DMS153 treated with DMSO at 0.1 percent for 48 hours (cell line): ENCODE measurements around the gene WDR33.
"Not testable (repeated sequence)": the region's sequence is repeated elsewhere in the genome, so short reads cannot be mapped to it uniquely, and the experiment has no call there.

Experiments
- DNase-seq: peaks from one replicate; lab custom pipeline; 2025; ENCODE audit not compliant: unreplicated experiment; lab: John Stamatoyannopoulos, UW

WDR33 gene

DNA sequence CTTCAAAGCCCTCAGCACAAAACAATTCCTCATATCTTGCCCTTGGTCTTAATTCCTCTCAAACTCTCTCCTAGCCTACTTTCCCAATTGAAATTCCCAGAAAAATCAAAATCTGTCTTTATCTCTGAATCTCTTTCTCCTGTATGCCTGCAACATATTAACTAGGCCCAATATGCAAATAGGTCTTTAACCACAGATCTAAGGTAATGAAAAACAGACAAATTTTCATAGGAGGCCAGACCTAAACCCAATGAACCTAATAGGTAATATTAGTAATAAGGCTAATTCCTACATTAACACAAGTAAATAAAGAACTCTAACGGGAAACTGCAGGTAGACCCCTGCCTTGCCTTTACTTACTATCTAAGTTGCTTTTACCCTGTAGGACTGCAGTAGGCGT is 41.4 kb downstream of the WDR33 start:
- DNase-seq, result no peak

DNA sequence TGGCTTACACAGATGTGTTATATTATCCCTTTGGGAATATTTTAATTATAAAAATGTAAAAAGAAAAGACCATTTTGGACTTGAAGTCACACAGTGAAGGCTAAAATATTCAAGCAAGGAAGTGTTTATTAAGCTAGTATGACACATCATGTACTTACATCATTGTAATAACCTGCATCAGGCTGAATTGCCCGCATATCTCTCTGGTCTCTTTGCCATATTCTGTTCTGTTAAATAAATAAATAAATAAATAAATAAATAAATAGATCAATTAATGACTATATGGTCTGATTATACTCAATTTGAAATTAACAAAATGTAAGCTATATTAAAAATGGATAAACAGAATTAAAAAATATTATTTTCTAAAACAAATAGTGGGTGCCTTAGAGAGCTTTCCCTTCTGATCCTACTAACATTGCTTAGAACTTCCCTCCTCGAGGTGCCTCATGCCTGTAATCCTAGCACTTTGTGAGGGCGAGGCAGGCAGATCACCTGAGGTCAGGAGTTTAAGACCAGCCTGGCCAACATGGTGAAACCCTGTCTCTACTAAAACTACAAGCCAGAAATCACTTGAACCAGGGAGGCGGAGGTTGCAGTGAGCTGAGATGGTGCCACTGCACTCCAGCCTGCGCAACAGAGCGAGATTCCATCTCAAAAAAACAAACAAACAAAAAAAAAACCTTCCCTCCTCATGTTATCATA is 42.0 kb downstream of the WDR33 start:
- DNase-seq, result no peak

DNA sequence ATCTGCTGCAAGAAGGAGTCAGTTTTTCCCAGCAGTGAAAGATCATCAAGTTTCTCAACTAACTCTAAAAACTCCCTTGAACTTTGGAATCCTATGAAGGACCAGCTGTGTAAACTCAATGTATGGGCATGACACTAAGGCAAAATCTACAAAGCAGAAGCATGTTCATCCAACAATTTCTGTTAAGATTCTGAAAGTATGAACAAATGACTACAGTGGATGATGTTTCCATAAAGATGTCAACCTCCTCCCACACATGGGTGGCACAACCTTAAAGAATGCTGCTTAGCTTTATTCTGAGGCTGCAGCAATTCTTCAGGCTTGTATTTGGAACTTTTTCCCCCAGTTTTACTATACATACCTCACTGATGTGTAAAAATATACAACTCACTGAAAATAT is 47.2 kb downstream of the WDR33 start:
- DNase-seq, result no peak

DNA sequence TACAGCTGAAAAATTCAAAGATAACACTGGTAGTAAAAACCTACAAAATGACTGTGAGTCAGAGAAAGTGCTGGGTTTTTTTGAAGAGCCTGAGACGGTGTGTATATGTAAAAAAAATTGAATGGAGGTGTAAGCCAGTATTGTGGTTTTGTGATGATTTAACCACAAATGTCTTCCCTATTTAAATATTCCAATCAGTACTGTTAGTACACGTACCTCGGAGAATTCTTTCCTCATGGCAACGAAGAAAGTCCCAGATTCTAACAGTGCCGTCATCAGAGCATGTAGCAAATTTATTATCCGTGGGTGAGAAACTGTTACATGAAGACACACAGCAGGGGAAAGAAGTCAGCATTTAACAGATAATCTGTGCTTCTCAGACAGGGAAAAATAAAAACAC is 48.1 kb downstream of the WDR33 start:
- DNase-seq, result no peak

DNA sequence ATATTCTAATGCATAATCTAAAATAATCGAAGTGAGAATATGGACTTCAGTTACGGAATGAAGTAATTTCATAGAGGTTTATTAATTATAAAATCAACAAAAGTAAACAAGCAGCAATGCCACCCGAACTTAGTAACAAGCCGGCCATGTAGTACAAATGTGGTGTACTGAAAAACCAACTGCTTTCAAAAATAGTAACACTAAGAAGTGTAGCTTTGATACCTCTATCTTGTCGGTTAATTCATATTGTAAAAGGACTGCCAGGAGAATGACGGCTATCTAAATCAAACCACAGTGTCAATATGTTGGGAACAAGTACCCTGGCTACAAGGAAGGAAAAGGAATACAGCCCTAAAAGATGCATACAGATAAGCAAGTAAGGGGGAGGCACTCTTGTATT is 48.5 kb downstream of the WDR33 start:
- DNase-seq, result no peak

DNA sequence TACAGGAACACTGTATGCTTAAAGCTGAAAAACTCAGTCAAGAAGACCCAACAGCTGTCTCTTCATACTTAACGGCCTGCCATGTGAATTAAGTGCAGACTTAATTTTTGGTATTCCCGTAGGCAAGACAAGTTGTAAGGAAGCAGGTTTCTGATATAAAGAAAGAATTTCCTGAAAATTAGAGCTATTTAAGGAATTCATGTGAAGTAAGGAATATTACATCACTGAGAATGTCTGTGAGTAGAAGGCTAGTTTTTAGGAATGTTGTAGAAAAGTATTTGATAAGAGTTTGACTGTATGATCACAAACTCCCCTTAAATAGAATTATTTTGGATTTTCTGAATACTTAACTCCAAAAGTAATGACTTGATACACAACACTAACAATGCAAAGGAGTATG is 51.0 kb downstream of the WDR33 start:
- DNase-seq, result no peak

DNA sequence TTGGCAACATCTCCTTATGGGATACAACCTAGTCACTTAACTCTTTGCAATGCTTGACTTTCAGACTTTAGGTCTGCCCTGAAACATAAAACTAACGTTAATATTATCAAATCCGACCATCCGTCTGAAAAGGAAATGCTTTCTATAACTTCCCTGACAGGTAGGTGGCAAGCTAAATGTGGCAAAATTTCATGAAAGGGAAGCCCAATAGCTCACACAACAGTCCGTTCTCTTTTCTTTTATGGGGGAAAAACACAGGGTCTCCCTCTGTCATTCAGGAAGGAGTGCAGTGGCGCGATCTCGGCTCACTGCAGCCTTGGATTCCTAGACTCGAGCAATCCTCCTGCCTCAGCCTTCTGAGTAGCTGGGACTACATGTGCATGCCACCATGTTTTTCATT is 56.8 kb downstream of the WDR33 start:
- DNase-seq, result no peak

DNA sequence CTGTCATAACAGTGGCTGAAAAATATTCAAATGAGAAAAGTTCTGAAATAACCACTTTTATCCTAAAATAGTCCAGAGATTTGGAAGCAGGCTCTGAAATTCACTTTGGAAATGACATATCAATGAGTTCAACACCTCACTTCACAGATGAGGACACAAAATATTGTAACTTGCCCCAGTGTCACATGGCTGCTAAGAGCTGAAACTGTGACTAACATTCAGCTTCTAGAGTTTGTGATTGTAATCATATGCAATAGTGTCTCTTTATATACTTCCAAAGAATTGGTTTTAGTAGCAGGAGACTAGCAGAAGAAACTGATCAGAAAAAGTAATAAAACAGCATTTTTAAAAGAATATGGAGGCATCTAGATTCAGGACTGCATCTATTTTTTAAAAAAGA is 57.6 kb downstream of the WDR33 start:
- DNase-seq, result no peak

DNA sequence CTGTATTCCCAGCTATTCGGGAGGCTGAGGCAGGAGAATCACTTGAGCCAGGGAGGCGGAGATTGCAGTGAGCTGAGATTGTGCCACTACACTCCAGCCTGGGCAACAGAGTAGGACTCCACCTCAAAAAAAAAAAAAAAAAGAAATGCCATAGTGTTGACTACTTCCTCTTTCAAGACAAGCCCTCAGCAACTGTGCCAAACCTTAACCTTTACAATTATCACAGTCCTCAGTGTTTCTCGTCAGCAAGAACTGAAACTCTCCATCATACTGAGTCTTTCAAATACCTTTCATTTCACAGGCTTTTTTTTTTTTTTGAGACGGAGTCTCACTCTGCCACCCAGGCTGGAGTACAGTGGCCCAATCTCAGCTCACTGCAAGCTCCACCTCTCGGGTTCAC is 61.4 kb downstream of the WDR33 start:
- not testable (repeated sequence) for DNase-seq

DNA sequence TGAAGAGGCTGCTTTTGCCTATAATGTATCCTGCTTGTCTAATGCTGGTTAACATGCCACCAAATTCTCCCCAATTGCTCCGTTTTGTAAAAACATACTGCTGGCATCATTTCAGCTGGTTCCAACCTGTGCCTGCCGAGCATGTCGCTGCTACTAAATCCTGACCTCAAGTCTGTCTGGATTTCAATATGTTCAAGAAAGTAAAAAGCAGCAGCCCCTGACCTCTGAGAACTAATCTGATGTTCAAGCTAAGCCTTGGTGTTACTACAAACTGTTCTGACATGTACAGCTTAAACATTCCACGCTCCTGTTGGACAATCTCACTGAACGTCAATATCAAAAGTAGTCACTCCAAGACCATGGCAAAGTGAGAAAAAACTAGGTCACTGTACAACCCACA is 63.4 kb downstream of the WDR33 start:
- no peak for DNase-seq

DNA sequence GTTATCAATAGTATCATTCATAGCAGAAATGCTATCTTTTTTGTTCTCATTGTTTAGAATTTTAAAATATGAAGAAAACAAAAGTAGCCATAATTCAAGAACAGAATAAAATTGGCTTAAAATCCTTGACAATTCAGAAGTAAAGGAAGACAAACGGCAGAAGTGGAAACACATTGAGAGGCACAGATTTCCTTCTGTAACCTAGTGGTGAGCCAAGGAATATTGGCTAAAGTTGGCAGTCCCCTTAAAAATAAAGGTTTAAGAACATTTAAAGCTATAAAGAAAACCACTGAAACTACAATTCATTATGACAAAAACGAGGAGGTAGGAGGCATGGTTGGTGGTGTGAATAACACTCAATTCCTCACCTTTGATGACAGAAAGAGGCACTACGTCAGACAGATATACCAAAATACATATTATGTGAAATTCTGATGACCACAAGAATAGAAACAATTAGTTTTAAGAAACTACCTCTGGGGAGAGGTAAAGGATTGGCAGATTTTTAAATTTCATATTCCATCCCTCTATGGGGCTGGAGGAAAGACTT is 67.4 kb downstream of the WDR33 start:
- DNase-seq, result no peak

DNA sequence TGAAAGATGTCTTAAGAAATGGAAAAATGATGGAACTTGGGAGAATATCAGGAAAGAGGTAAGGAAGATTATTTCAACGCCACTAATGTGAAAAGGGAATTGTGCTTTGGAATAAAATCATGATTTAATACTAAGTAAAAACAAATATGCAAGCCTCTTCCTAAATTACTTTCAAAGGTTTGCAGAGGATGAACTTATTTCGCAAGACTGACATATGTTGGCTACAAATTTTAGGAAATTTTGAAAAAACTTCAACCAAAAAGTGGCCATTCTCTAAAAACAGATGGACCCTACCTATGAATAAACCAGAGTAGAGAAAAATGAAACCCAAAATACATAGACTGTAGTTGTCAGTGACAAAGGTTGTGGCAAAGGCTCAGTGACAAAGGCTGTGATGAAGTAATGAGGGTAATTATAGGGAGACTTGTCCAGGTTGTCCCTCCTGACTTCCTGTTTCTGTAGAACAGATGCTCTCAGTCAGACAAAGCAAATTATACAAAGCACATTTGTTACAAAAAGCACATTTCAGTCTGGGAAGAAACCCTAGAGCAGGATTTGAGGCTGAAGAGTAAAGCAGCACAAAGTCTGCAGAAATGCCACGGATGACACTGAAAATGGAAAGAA is 70.2 kb downstream of the WDR33 start:
- DNase-seq, result peak; percentile 27

DNA sequence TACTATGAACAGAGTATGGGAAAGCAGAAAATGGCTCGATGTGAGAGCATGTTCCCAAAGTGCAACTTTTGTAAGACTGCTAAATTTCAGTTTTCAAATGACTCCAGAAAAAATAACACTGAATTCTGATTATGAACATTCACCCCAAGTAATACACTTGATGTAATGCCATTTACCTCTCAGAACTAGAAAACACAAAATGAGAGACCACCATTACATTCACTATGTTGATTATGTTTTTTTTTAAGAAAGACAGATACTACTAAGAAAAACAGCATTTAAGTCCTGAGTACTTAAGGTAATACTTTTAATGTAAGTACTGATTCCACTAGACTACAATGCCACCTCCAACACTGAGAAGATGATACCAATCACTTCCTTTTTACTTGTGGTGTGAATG is 71.2 kb downstream of the WDR33 start:
- no peak for DNase-seq

DNA sequence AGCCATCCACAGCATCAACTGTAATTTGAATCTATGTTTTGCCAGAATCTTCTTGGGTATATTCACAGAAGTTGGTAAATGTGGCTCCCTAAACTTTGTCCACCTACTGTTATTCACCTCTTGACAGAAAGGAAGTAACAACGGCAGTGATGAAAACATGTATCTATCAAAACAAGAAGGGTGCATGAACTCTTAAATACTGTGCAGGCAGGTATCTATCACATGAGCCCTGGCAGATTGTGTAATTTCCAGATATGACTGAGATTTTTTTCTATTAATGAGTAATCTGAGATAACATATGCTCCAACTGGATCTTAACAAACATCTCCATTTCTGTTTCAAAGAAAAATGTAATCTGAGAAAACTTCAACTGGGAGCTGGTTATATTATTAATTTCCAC is 73.1 kb downstream of the WDR33 start:
- DNase-seq, result no peak

DNA sequence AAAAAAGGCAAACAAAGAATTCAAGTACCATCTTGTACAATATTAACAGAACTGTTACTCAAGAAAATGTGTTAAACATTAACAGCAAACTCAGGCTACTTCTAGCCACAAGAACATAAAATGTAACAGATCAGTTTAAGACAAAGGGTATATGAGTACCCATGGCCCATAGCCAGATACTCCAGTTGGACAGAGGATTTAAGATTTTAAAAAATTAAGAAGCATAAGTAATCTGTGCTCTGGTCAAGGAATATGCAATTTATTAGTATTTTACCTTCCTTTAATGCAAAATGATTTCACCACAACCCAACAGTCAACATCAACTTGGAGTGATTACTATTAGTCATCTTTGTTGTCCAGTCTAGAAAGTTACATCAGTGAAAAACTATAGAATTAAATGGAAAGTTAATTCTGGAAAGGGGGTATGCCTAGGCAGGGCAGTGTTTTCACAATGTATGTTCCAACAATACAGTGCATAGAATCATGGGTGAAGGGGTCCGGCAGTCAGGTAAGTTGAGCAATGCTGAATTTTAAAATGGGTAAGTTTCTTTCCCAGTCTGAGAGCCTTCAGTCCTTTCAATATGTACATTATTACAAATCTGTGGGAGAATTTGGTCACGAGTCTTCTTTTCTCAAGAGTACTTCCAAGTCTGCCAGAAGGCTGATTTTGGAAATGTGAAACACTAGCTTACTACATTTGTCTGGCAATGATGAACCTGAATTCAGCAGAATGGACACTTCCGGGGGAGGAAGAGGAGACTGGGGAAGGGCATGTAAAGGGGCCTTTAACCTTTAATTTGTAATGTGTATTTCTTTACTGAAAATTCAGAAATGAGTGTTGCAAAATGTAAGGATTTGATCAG is 75.2 kb downstream of the WDR33 start:
- no peak for DNase-seq

DNA sequence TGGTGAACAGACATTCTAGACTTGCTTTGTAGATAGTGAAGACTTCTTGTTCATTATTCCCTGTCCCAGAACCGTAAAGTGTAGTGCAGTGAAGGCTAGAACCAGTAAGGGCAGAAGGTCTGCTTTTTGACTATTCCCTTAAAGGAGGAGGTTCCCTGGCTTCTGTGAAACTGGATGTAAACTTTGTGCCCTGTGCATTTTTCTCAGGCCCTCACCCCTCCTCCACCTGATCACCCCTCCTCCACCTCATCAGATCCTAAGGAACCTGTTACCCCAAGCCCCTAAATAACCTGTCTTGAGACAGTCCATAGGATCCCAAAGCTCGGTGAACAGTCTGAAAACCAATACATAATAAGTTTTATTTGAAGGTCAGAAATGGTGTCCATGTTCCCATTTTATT is 75.9 kb downstream of the WDR33 start:
- DNase-seq, result no peak

DNA sequence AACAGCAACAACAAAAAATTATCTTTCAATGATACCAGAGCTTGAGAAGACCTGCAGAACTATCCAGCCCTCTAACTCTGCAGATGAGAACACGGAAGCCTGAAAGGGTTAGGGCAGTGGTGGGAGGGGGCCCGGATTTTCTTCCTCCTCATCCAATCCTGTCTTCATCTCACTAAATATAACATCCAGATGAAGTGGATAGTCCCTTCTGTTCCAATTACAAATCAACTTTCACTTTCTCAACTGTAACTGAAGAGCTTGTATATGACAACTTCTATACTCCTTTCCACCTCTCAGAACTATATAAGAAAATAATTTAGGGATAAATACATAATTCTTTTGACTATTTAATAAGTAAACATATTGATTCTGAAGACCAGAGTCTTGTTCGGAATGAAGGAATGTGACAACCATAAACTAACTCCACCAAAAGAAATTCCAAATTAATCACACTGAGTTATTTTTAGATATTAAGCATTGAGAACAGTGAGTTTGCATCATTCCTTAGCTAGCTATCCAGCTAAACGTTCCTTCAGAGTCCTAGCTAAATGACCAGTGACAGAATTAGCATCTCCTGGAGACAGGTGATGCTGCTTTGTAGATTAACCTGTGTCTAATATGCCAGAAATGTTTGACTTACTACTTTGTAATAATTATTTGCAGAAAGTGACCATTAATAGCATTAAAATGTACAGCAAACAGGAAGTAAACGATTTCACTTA is 77.0 kb downstream of the WDR33 start:
- DNase-seq, result no peak

DNA sequence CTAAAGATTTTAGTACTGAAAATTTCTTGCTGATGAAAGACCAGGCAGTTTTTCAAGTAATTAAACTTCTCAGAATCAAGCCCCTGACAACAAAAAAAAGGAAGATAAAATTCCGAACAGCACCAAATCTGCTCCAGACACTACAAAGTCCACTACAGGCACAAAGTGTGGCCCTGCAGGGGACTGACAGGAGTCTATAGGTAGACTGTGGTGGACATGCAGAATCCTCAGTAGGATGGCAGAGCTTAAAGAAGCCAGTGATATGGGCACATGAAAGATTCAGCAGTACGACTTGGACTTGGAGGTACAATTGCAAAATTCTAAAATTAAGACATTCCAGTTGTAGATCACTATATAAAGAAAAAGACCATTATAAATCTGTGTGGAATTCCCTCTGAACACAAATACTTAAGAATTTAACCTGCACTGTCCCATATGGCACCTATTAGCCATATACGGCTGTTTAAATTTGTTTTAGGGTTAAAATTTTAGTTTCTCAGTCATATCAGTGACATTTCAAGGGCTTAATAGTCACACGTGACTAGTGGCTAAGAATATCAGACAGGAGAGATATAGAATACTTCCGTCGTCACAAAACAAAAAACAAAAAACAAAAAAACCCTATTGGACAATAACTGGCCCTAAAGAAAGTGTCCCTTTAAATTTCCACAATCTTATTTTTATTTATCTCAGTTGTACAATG is 77.7 kb downstream of the WDR33 start:
- DNase-seq, result no peak

DNA sequence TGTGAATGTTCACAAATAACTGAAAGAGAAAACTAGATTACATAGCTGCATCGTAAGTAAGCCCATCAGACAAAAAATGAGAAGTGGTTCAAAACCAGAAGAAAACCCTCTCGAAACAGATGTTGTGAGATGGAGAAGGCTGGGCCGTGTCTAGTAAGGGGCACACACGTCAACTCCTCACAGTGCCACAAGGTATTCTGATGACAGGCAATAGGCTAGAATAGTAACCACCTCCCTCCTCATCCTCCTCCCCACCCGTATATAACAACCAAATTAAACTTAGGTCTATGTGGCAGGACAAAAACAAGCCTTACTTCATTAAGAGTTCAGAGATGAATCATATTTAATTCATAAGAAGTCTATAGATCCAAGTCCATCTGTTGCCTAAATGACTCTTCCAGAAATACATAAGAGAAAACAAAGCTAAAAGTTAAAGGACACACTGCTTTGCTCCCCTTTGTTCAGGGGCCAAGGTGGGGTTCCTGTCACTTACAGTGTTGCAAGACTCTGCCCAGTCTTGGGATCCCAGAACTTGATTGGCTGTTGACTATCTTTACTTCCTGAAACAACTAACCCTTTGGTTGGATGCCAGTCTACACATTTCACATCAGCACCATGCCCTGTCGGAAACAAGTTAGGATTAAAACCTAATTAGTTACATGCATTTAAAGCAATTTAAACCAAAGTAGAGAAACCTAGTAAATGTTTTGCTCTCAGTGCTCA is 84.7 kb downstream of the WDR33 start:
- no peak for DNase-seq

DNA sequence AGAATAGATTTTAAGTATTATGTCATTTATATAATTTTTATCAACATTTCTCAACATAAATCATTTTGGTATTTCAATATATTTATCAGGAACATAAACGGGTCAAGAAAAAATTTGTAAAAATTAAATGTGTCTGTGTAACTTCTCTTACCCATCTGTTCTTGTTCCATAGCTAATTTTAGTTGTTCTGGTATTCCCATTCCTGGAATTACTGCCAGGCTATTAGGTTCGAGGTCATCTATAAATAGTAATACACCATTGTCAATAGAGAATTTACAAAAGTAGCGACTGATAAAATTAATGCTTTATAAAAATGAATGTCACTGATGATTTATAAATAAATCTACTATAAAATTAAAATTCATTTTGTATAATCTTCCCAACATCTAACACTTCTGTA is 88.2 kb downstream of the WDR33 start:
- no peak for DNase-seq
